HG03558 (cell line): ENCODE data around the gene CHST11.

Experiments
- ATAC-seq: cut with Tn5 transposase; IDR thresholded peaks from one replicate; pipeline ENCODE4 v1.9.1; 2021; ENCODE audit warnings: moderate number of reproducible peaks; ENCODE audit not compliant: unreplicated experiment; ENCODE audit errors: extremely low read depth

Gene CHST11

GRCh38 chr12:104764225-104765091 lies 307.7 kb downstream of the CHST11 start:
- ATAC-seq, result no peak

- ATAC-seq, result no peak
These were observed 310.5 kb downstream of the CHST11 start for GRCh38 chr12:104767261-104767660.

- ATAC-seq, result no peak
These were observed 311.3 kb downstream of the CHST11 start for GRCh38 chr12:104768033-104768432.

- ATAC-seq, result no peak
These were observed 312.4 kb downstream of the CHST11 start for GRCh38 chr12:104769144-104769561.

- ATAC-seq, result no peak
These were observed 315.6 kb downstream of the CHST11 start for GRCh38 chr12:104772336-104772735.

GRCh38 chr12:104775731-104776231 lies 319.0 kb downstream of the CHST11 start:
- ATAC-seq, result no peak

- no peak for ATAC-seq
These were observed 322.4 kb downstream of the CHST11 start for GRCh38 chr12:104779134-104779533.

GRCh38 chr12:104782296-104782695 lies 325.5 kb downstream of the CHST11 start:
- no peak for ATAC-seq

GRCh38 chr12:104784592-104784991 lies 327.8 kb downstream of the CHST11 start:
- no peak for ATAC-seq

GRCh38 chr12:104785886-104786285 lies 329.1 kb downstream of the CHST11 start:
- ATAC-seq, result no peak

- no peak for ATAC-seq
These were observed 329.6 kb downstream of the CHST11 start for GRCh38 chr12:104786352-104786751.

GRCh38 chr12:104788840-104789271 lies 332.1 kb downstream of the CHST11 start:
- ATAC-seq, result no peak

- no peak for ATAC-seq
These were observed 333.8 kb downstream of the CHST11 start for GRCh38 chr12:104790296-104791125.

- ATAC-seq, result no peak
These were observed 335.8 kb downstream of the CHST11 start for GRCh38 chr12:104792570-104792969.

GRCh38 chr12:104793285-104793684 lies 336.5 kb downstream of the CHST11 start:
- no peak for ATAC-seq

- no peak for ATAC-seq
These were observed 337.2 kb downstream of the CHST11 start for GRCh38 chr12:104793968-104794367.

GRCh38 chr12:104796475-104796862 lies 339.7 kb downstream of the CHST11 start:
- no peak for ATAC-seq

- no peak for ATAC-seq
These were observed 342.7 kb downstream of the CHST11 start for GRCh38 chr12:104799458-104799857.

- no peak for ATAC-seq
These were observed 344.3 kb downstream of the CHST11 start for GRCh38 chr12:104801005-104801404.

- no peak for ATAC-seq
These were observed 344.7 kb downstream of the CHST11 start for GRCh38 chr12:104801427-104801826.

- ATAC-seq, result no peak
These were observed 345.5 kb downstream of the CHST11 start for GRCh38 chr12:104802208-104802607.
